AG04450 (cell line): Measurements from ENCODE around the gene TPP2. TPM values are rescaled to one million over a fixed set of nuclear protein-coding genes. Genes with fewer than 3 reads are reported as not detected.
A peak's percentile ranks its signal among the peaks of the same experiment; 100 is the strongest.

ENCODE experiments used
- CTCF ChIA-PET: fragments of 300-600, 350-600 bp; formaldehyde crosslinking; extraction: SDS; loops from one replicate; lab custom pipeline; 2022; ENCODE audit warnings: antibody characterized with exemption, inconsistent platforms; lab: Charles Lee
- POLR2A ChIA-PET: fragments of 350-600 bp; formaldehyde crosslinking; extraction: SDS; loops from one replicate; lab custom pipeline; 2021; ENCODE audit warnings: antibody characterized with exemption, inconsistent platforms; lab: Yijun Ruan, JAX
- DNase-seq: peaks from one replicate; pipeline ENCODE4 v3.0.0-alpha.2; 2011; ENCODE audit warnings: low read depth, low spot score
- H3K27ac ChIP-seq: one replicate; pipeline ENCODE4 v1.5.1; 2012; ENCODE audit warnings: low read depth, low read length, control low read depth
- H3K27me3 ChIP-seq: one replicate; pipeline ENCODE4 v1.6.0; 2012; ENCODE audit warnings: low read length; ENCODE audit not compliant: control insufficient read depth, insufficient read depth
- H3K4me3 ChIP-seq: 2 replicates; pipeline ENCODE4 v1.5.1; 2011; ENCODE audit warnings: mild to moderate bottlenecking, low read depth, low read length, control low read depth
- H3K9me3 ChIP-seq: 2 replicates; pipeline ENCODE4 v1.5.1; 2012; ENCODE audit warnings: low read length; ENCODE audit not compliant: control insufficient read depth, insufficient read depth
- polyA plus RNA-seq: library from polyadenylated mRNA; depleted of rRNA; stranded (reverse); fragments of >200 nt; gene quantifications from 2 replicates; pipeline ENCODE4 v1.2.3, GENCODE V29; 2011
- TF ChIP-seq, protein P1 (sequence below): IDR thresholded peaks from 2 replicates; pipeline ENCODE4 v1.5.1; 2011; ENCODE audit warnings: low read depth, low read length, control low read depth, inconsistent platforms

TPP2 gene
- polyA plus RNA-seq, 1 experiment = 49.8 TPM

DNA sequence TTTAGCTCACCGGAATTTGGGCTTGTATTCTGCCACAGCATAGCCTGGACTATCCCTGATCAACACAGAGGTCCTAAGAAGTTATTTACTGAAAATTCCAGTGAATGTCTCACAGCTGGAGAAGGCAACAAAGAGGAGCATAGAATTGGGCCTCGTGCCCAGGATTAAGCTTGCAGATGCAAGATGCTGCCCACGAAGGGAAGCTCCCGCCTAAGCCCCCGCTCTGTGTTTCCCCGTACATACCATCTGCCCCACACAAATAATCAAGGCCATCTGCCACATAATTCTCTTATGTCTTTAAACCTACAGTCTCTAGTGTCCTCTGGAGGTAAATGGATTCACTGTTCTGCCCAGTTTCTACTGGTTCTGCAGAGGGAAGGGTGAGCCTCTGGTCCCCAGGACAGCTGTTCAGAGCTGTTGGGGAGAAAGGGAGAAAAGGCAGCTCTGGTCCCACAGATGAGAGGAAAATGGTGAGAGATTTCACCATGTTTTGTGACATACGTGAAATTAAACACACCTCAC, 7.4 kb upstream of the TPP2 start:
- Histone ChIP-seq H3K4me3 (no peak overlapping the region), H3K27ac (no peak overlapping the region), H3K9me3 (no peaks in the 10 kb centered on the region), H3K27me3 (peaks cover 5% of the 10 kb centered on the region)
- CTCF ChIA-PET = interaction anchor here (0.7 to 6.2 kb wide), 4 partner anchors 10 to 259 kb away, joined by 3 to 72 read pairs (median 4); no protein-coding TSS in a partner anchor
- TF ChIP-seq, protein P1, sequence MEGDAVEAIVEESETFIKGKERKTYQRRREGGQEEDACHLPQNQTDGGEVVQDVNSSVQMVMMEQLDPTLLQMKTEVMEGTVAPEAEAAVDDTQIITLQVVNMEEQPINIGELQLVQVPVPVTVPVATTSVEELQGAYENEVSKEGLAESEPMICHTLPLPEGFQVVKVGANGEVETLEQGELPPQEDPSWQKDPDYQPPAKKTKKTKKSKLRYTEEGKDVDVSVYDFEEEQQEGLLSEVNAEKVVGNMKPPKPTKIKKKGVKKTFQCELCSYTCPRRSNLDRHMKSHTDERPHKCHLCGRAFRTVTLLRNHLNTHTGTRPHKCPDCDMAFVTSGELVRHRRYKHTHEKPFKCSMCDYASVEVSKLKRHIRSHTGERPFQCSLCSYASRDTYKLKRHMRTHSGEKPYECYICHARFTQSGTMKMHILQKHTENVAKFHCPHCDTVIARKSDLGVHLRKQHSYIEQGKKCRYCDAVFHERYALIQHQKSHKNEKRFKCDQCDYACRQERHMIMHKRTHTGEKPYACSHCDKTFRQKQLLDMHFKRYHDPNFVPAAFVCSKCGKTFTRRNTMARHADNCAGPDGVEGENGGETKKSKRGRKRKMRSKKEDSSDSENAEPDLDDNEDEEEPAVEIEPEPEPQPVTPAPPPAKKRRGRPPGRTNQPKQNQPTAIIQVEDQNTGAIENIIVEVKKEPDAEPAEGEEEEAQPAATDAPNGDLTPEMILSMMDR = no peak
- DNase-seq = no peak
- POLR2A ChIA-PET = interaction anchor here (0.6 kb wide), 1 partner anchor 20 kb away, joined by 4 read pairs; no protein-coding TSS in a partner anchor

DNA sequence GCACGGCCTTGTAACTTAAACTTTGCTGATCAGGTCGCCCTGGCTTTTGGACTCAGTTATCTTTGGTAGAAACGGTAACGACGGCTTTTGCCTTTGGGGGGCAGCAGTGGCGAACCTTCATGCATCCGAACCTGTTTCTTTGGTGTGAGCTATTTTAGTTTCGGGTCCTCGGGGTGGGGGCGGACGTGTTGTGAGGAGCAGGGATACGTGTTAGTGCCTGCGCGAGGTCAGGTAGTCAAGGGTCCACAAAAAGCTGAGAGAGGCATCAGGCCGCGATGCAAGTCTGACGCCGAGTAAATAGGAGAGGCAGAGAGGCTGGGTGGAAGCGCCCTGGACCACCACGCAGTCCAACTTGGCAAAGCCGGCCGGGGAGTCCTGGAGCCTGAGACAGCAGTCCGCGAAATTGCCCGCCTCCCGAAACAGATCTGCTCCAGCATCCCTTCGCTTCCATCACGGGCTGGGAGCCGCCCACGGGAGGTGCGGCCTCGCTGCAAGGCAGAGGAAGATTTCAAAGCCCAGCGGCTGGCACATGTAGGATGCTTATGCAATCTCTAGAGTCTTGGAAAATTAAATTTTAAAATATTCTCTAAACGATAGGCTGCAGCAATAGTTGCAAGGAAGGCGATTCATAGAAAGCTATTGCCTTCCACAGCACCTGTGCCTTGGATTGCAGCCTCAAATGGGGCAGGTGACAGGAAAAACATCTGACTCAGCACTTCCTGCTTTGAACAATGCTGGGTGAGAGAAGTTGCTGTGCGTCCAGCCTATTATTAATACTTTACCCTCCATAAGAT, 4.6 kb upstream of the TPP2 start:
- peak; percentile 55 for DNase-seq
- Histone ChIP-seq H3K27me3 (no peaks in the 10 kb centered on the region), H3K27ac (peak overlapping the region; percentile 79), H3K9me3 (no peaks in the 10 kb centered on the region; the same call in 1 of the 2 replicates), H3K4me3 (peak overlapping the region; percentile 81)
- CTCF ChIA-PET = interaction anchor here (0.6 to 6.2 kb wide), 35 partner anchors 8 to 274 kb away, joined by 3 to 72 read pairs (median 4); partner anchors contain the start of genes ERCC5 and TEX30
- TF ChIP-seq, protein P1 = peak; percentile 73
- POLR2A ChIA-PET = interaction anchor here (1.0 kb wide), 1 partner anchor 253 kb away, joined by 3 read pairs; the partner anchor contains the start of gene ERCC5

DNA sequence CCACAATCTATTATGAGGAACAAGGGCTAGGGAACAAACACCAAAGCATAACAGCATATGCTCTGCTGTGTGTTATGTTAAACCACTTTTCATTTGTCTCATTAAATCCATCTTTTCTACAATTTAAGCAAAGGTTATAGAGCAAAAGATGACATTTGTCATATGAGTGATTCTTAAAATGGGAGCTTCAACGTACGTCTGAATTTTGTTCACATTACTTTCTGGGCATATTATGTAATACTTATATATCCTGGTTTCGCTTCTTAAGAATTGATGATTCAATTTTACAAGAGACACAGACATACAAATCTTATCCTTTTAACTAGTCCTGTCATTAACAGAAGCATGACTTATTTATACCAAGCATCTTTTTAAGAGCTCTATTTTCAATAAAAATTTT, 3.3 kb upstream of the TPP2 start:
- no peak for DNase-seq
- H3K4me3 ChIP-seq = no peak overlapping the region
- ChIA-PET POLR2A (no interaction called here), CTCF (interaction anchor here (0.9 to 6.2 kb wide), 5 partner anchors 14 to 276 kb away, joined by 3 to 72 read pairs (median 4); no protein-coding TSS in a partner anchor)
- H3K27ac ChIP-seq = no peak overlapping the region
- H3K27me3 ChIP-seq = no peaks in the 10 kb centered on the region
- TF ChIP-seq, protein P1 = no peak
- H3K9me3 ChIP-seq = no peaks in the 10 kb centered on the region; the same call in 1 of the 2 replicates

DNA sequence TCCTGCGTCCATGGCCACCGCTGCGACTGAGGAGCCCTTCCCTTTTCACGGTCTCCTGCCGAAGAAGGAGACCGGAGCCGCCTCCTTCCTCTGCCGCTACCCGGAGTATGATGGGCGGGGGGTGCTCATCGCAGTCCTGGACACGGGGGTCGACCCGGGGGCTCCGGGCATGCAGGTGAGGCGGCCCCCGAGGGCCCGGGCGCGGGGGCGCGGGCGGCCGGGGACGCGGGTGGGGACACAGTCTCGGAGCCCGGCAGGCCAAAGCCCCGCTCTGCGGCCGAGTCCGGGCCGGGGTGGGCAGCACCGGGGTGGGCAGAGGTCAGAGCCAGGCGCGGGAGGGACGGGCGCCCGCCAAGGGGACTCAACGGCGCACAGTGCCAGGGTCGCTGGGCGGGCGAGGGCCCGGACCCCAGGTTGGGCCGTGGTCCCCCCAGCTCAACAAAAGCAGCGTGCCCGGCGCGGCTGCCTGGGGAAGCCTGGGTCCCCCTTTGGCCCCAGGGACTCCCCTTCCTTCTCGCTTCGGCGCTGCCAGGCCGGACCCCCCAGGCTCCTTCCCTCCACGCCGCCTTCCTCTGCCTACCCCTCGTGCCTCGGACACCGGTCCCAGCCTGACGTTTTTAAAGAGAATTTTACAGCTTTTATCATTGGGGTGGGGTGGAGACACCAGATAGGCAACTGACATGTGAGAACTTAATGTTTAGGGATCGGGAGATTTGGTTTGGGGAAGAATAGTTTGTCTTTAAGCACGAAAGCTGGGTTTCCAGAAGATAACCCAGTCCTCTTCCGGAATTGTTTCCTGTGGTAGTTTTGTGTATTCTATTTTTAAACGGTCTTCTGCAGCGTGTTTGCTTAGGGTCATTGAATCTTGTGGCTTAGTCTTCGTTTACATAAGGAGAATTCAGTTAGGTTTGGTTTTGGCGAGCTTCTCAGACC, 509 bp downstream of the TPP2 start:
- TF ChIP-seq, protein P1 = no peak
- POLR2A ChIA-PET = interaction anchor here (0.7 to 1.8 kb wide), 6 partner anchors 8 to 249 kb away, joined by 3 to 15 read pairs (median 4); partner anchors contain the start of gene ERCC5
- no peaks in the 10 kb centered on the region for H3K27me3 ChIP-seq
- peak overlapping the region; percentile 93 for H3K4me3 ChIP-seq
- CTCF ChIA-PET = interaction anchor here (1.1 kb wide), 1 partner anchor 17 kb away, joined by 4 read pairs; no protein-coding TSS in a partner anchor
- no peaks in the 10 kb centered on the region; the same call in 1 of the 2 replicates for H3K9me3 ChIP-seq
- no peak for DNase-seq
- H3K27ac ChIP-seq = peak overlapping the region; percentile 69
